DND-41 (cell line): ENCODE data around the gene RNF14.

Experiments
- ATAC-seq: fragments of 200-7000 bp; cut with Tn5 transposase; 3 replicates; pipeline ENCODE4 v1.9.1; 2021; ENCODE audit warnings: low read depth; ENCODE audit not compliant: insufficient read depth
- DNase-seq: peaks from one replicate; pipeline ENCODE4 v3.0.0-alpha.2; 2020
- H2AFZ ChIP-seq: 2 replicates; pipeline ENCODE4 v1.6.0; 2012; ENCODE audit warnings: low read depth, low read length
- H3K27ac ChIP-seq: 2 replicates; pipeline ENCODE4 v1.5.1; 2012; ENCODE audit warnings: low read length, inconsistent platforms
- H3K27me3 ChIP-seq: fragments of 200-600 bp; sonication (generic); 2 replicates; pipeline ENCODE4 v1.6.0; 2012; ENCODE audit warnings: low read length, mild to moderate bottlenecking, inconsistent platforms; ENCODE audit not compliant: insufficient read depth, poor library complexity
- H3K36me3 ChIP-seq: 2 replicates; pipeline ENCODE4 v1.5.1; 2012; ENCODE audit warnings: low read length, inconsistent platforms; ENCODE audit not compliant: insufficient read depth
- H3K4me1 ChIP-seq: 2 replicates; pipeline ENCODE4 v1.5.1; 2012; ENCODE audit warnings: mild to moderate bottlenecking, low read length; ENCODE audit not compliant: insufficient read depth
- H3K4me2 ChIP-seq: 2 replicates; pipeline ENCODE4 v1.6.0; 2012; ENCODE audit warnings: mild to moderate bottlenecking, moderate library complexity, low read length, inconsistent platforms; ENCODE audit not compliant: insufficient read depth
- H3K4me3 ChIP-seq, 2 experiments: fragments of 200-600 bp in 1 of 2; shearing (Covaris generic) in 1 of 2; 2 replicates each; pipeline ENCODE4 v1.5.1; 2012 to 2016; ENCODE audit warnings: inconsistent platforms in 2 of 2, low read length in 2 of 2, mild to moderate bottlenecking in 2 of 2, low read depth in 1 of 2, moderate library complexity in 1 of 2
- H3K79me2 ChIP-seq: 2 replicates; pipeline ENCODE4 v1.6.0; 2012; ENCODE audit warnings: low read length, inconsistent platforms; ENCODE audit not compliant: insufficient read depth
- H3K9ac ChIP-seq: 2 replicates; pipeline ENCODE4 v1.6.0; 2012; ENCODE audit warnings: low read depth, mild to moderate bottlenecking, inconsistent platforms, low read length, moderate library complexity
- H3K9me3 ChIP-seq: 2 replicates; pipeline ENCODE4 v1.5.1; 2012; ENCODE audit warnings: low read length, moderate library complexity, mild to moderate bottlenecking, inconsistent platforms; ENCODE audit not compliant: insufficient read depth, severe bottlenecking
- H4K20me1 ChIP-seq: 2 replicates; pipeline ENCODE4 v1.6.0; 2012; ENCODE audit warnings: low read length; ENCODE audit not compliant: insufficient read depth
- EZH2 ChIP-seq: IDR thresholded peaks from 3 replicates; pipeline ENCODE4 v1.6.1; 2012; ENCODE audit warnings: borderline replicate concordance, low read depth, mild to moderate bottlenecking, moderate library complexity, low read length, inconsistent platforms; ENCODE audit not compliant: severe bottlenecking
- TF ChIP-seq, protein P1 (sequence below): IDR thresholded peaks from 2 replicates; pipeline ENCODE4 v1.5.1; 2012; ENCODE audit warnings: borderline replicate concordance, low read length, moderate library complexity, mild to moderate bottlenecking; ENCODE audit not compliant: poor library complexity, severe bottlenecking; ENCODE audit errors: extremely low read depth

RNF14 gene

GRCh38 chr5:141978389-141978788 is 9.5 kb downstream of the RNF14 start:
- peaks cover 84% of the 10 kb centered on the region for H3K36me3 ChIP-seq

GRCh38 chr5:141982626-141983025 is 13.7 kb downstream of the RNF14 start:
- no peaks in the 10 kb centered on the region for H3K27me3 ChIP-seq
- H3K4me3 ChIP-seq = no peak overlapping the region
- no peak for DNase-seq
- no peak overlapping the region for H3K27ac ChIP-seq
- TF ChIP-seq, protein P1, sequence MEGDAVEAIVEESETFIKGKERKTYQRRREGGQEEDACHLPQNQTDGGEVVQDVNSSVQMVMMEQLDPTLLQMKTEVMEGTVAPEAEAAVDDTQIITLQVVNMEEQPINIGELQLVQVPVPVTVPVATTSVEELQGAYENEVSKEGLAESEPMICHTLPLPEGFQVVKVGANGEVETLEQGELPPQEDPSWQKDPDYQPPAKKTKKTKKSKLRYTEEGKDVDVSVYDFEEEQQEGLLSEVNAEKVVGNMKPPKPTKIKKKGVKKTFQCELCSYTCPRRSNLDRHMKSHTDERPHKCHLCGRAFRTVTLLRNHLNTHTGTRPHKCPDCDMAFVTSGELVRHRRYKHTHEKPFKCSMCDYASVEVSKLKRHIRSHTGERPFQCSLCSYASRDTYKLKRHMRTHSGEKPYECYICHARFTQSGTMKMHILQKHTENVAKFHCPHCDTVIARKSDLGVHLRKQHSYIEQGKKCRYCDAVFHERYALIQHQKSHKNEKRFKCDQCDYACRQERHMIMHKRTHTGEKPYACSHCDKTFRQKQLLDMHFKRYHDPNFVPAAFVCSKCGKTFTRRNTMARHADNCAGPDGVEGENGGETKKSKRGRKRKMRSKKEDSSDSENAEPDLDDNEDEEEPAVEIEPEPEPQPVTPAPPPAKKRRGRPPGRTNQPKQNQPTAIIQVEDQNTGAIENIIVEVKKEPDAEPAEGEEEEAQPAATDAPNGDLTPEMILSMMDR = no peak
- TF ChIP-seq EZH2 = no peak
- H3K4me2 ChIP-seq = no peak overlapping the region
- ATAC-seq = no peak
- H3K4me1 ChIP-seq = no peaks in the 10 kb centered on the region
- peaks cover 3% of the 10 kb centered on the region; the same call in 1 of the 2 replicates for H4K20me1 ChIP-seq
- H2AFZ ChIP-seq = no peak overlapping the region
- no peak overlapping the region for H3K9ac ChIP-seq
- no peaks in the 10 kb centered on the region for H3K79me2 ChIP-seq
- no peaks in the 10 kb centered on the region for H3K9me3 ChIP-seq
- peaks cover 88% of the 10 kb centered on the region for H3K36me3 ChIP-seq

More at GRCh38 chr5:141978389-141978788, 9.5 kb downstream of the RNF14 start:
- H3K4me3 ChIP-seq = no peak overlapping the region
- H3K9ac ChIP-seq = no peak overlapping the region
- H4K20me1 ChIP-seq = no peaks in the 10 kb centered on the region
- H3K79me2 ChIP-seq = peaks cover 5% of the 10 kb centered on the region; the same call in 1 of the 2 replicates
- H3K9me3 ChIP-seq = no peaks in the 10 kb centered on the region
- no peak overlapping the region for H2AFZ ChIP-seq
- H3K27ac ChIP-seq = no peak overlapping the region
- TF ChIP-seq EZH2 = no peak
- TF ChIP-seq, protein P1 = no peak
- no peak for DNase-seq
- no peaks in the 10 kb centered on the region for H3K4me1 ChIP-seq
- no peaks in the 10 kb centered on the region for H3K27me3 ChIP-seq
- ATAC-seq = no peak
- no peak overlapping the region for H3K4me2 ChIP-seq

- Histone ChIP-seq H3K4me1 (no peaks in the 10 kb centered on the region), H3K4me3 (no peak overlapping the region), H3K9me3 (no peaks in the 10 kb centered on the region), H3K9ac (no peak overlapping the region), H3K27me3 (no peaks in the 10 kb centered on the region), H3K36me3 (peaks cover 73% of the 10 kb centered on the region), H2AFZ (no peak overlapping the region), H3K27ac (no peak overlapping the region), H3K79me2 (no peaks in the 10 kb centered on the region), H3K4me2 (no peak overlapping the region), H4K20me1 (peaks cover 3% of the 10 kb centered on the region; the same call in 1 of the 2 replicates)
- no peak for ATAC-seq
- no peak for DNase-seq
- TF ChIP-seq, protein P1 = no peak
- no peak for TF ChIP-seq EZH2
Measured at GRCh38 chr5:141986072-141986471, 17.2 kb downstream of the RNF14 start.

GRCh38 chr5:141989720-141990119 is 20.8 kb downstream of the RNF14 start:
- no peaks in the 10 kb centered on the region for H3K27me3 ChIP-seq
- no peaks in the 10 kb centered on the region for H3K9me3 ChIP-seq
- H3K4me2 ChIP-seq = no peak overlapping the region
- no peak overlapping the region for H2AFZ ChIP-seq
- H3K79me2 ChIP-seq = no peaks in the 10 kb centered on the region
- peaks cover 72% of the 10 kb centered on the region for H3K36me3 ChIP-seq
- DNase-seq (no peak), ATAC-seq (no peak)
- H3K27ac ChIP-seq = no peak overlapping the region
- H3K4me1 ChIP-seq = no peaks in the 10 kb centered on the region
- TF ChIP-seq EZH2 = no peak
- TF ChIP-seq, protein P1 = no peak
- no peak overlapping the region for H3K4me3 ChIP-seq
- peaks cover 3% of the 10 kb centered on the region; the same call in 1 of the 2 replicates for H4K20me1 ChIP-seq
- H3K9ac ChIP-seq = no peak overlapping the region
